Activated gamma-delta T cell treated with Interleukin-2 at 50 U/mL for 16 hours (primary cell): ENCODE data around the gene USP2.

ENCODE experiments used
- DNase-seq: peaks from one replicate; pipeline ENCODE4 v3.0.0-alpha.2; 2020

Gene USP2

DNA sequence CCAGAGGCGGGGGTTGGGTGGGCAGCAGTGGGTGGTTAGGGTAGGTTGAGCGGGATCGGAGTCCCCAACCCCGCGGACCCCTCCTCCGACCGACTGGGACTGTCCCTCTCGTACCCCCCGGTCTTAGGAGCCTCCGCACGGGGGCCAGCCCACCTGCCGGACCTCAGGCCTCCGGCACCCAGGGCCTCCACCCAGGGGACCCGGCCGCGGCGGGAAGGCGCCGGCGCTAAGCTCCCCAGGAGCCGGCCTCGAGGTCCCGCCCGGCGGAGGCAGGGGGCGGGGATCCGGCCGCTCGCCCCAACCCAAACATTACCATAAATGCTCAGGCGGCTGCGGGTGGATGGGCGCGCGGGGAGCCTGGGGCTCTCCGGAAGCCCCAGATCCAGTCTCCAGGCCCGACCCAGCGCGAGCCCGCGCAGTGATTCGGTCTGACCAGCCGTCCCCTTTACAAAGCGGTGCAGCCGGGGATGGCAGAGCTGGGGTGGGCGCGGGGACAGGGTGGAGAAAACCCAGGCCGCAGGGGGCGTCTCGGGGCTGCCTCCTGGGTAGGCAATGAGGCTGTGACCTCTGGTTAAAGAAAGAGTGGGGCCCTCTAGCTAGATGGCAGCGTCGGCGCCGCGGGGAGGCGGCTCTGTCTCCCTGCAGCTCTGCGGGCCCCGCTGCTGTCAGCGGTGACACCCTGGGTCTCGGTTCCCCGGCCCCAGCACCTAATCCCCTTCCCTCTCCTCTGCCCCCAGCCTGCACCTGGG lies 60.5 kb downstream of the USP2 start:
- DNase-seq = peak; percentile 45

DNA sequence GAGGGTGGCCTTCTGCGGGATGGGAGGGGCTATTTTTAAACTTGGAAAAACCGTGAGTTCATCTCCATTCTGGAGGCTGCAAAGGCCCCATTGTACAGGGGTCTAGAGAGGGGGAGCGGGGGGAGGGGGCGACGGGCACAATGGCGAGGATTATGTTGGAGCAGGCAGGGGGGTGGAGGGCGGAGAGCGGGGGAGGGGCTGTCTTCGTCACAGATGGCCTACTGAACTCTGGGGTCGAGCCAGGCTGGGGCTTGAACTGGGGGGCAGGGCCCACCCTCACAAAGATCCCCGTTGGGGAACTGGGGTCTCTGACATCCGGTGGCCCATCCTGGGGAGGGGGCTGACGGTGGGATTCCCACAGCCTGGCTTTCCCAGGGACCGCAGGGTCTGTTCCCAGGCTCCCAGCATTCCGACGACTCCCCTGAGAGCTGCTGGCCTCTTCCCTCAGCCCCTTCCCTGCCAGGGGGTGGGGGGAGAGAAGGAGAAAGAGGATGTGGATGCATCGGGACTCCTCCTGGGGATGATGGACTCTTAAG lies 61.2 kb downstream of the USP2 start:
- no peak for DNase-seq

- no peak for DNase-seq
Measured at GRCh38 chr11:119319700-119320239, 61.7 kb downstream of the USP2 start.

DNA sequence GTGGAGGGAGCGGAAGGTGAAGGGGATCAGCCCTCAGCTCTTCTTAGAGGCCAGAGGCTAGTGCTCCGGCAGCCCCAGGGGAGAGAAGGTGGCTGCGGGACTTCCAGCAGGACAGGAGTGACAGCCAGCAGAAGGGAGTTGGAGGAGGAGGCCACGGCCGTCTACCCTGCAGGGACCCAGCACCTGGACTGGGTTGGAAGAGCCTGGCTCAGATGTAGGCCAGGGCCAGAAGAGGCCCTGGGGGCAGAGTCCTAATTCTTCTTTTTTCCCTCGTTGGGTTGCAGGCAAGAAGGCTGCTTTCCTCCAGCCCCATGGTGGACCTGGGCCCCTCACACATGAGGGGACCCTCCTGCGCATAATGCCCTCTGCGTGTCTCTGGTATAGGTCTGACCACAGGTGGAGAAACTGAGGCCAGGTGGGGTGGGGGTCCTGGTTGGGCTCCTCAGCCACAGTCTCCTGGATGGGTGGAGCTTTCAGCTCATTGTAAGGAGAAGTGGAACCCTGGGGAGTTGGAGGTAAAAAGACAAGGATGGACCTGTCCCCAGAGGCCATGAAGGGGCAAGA lies 62.3 kb downstream of the USP2 start:
- no peak for DNase-seq

- no peak for DNase-seq
Measured at GRCh38 chr11:119318240-119319135, 63.0 kb downstream of the USP2 start.

GRCh38 chr11:119317592-119318239 lies 63.8 kb downstream of the USP2 start:
- no peak for DNase-seq

- DNase-seq = no peak
Measured at GRCh38 chr11:119316729-119317591, 64.5 kb downstream of the USP2 start, which contains the start of gene MCAM. Gene MCAM, minus strand, starts transcription at chr11:119317130. Its CDS starts 29 bp downstream, at chr11:119317101.

GRCh38 chr11:119316016-119316728 lies 65.3 kb downstream of the USP2 start:
- DNase-seq = no peak

GRCh38 chr11:119315131-119316015 lies 66.1 kb downstream of the USP2 start:
- peak; percentile 51 for DNase-seq

DNA sequence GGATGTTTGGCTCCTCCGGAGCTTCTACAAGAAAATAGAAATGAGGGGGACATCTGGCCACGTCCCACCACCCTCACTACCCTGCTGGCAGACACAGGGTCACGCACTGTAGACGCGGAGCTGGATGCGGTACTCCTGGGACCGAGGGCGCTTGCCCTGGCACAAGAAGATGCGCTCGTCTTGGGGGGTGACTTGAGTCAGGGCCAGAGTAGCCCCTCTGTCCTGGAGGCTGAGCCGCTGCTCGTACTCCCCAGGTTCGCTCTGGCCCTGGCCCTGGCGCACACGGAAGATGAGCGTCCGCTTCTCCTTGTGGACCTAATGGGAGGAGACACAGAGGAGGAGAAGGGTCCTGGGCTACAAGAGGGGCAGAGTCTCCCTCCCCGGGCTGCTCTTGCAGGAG lies 66.8 kb downstream of the USP2 start:
- DNase-seq = no peak

- no peak for DNase-seq
Measured at GRCh38 chr11:119310682-119311052, 70.8 kb downstream of the USP2 start.

DNA sequence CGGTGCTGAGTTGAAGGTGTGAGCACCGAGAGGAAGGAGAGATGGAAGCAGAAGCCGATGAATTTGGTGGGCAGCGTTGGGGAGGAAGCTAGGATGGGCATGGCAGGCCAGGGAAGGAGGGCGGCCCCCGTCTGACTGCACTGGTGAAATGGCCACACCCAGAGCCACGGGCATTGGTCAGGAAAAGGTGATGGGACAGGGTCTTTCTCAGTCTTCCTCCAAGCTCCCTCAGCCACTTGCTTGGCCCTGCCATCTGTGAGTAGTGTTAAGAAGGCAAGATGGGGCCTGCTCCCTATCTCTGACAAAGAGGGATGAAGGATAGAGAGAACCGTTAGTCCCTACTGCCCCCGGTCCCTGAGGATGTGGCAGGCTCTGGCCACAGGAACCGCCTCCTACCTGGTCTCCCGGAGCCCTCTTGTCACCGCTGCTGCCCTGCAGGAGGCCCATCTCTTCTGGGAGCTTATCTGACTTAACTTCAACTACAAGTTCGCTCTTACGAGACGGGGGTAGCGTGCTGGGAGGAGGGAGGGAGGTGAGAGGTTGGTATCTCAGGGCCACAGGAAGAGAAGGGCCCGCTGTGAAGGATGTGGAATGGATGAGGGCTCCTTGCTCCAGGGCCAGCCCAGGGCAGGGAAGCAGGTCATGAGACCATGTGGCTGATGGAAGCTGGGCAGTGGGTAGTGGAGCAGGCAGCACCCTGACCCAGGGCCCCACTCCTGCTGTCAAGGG lies 71.4 kb downstream of the USP2 start:
- no peak for DNase-seq

DNA sequence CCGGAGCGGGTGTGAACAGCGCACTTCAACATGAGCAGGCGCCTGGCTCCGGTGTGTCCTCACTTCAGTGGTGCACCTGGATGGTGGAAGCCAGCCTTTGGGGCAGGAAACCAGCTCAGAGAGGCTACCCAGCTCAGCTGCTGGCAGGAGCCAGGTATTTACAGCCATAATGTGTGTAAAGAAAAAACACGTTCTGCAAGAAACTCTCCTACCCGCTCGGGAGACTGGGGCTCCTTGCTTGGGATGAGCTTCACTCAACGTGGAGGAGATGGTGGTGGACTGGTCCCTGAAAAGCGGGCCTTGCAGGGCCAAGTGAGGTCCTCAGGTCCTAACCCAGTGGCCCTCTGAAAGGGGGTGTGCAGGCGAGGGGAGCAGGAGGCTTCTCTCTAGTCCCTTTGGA lies 72.1 kb downstream of the USP2 start:
- no peak for DNase-seq

- no peak for DNase-seq
Measured at GRCh38 chr11:119307974-119308373, 73.5 kb downstream of the USP2 start.

DNA sequence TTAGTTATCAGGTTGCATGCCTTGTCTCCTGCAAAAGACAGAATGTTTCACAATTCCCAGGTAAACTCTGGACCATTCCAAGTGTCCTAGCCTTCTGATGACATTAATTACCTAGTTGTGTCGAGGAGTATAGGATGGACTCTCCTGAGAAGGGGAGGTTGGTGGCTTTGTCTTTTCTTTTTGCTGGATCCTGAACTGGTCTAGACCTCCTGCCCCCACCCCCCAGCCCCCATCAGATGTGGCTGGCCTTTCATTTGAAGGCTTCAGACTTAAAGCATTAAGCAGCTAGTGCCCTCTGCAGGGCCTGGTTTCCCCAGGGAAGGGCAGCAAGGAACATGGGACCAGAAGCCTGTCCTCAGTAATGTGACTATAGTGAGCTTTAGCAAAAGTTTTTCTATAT lies 74.3 kb downstream of the USP2 start:
- no peak for DNase-seq

DNA sequence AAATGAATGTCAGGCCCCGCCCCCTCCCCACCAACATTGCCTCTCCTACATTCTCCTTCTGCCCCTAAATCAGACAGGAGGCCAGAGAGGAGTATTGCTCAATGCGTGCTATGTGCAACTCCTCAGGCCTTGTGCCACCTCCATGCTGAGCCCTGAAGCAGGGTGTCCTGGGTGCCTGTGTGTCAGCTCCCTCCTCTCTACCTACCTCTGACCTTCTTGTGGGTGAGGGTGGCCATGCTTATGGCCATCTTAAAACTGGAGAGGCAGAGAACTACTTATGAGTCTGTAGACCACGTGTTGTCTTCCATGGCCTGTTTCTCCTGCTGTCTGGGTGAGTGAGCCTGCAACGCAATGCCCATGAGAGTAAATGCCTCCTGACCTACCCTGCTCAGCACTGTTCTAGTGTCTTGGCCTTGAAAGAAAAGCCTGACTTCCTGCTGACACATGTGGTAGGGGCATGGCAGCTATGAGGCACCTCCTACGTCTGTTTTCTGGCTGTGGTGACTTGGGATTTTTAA lies 75.1 kb downstream of the USP2 start:
- no peak for DNase-seq

DNA sequence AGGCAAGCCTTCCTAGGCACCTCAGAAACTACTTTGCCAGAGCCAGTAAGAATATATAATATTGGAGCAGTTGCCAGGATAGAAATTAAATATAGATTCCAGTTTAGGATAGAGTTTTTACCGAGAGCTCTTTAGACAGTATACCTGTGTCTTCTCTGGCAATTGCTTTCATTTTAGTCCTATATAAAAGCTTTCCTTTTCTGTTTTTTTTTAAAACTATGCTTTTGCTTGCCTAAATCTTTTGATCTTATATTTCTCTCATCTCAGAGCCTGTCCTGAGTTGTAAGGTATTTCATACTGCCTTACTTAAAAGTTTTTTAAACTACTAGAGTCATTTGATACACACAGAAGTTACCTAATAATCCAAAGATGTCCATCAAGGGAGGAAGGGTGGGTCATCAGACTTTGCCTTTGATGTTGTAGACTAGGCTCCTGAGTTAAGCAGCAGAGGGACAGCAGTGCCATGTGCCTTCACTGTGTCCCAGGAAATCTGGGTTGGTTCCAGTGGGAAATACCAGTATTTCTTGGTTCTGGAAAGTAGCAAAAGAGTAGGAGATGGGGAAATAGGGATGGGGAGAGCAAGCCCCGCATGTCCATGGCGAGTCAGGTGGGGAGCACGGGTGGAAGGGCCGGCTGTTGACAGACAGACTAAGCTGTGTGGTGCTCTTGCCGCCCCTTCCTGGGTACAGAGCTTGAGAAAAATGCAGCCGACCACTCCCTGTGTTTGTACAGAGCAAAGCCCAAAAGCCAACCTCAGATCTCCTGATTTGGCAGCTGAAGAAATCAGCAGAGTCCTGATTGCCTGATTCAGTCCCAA lies 75.7 kb downstream of the USP2 start:
- DNase-seq = no peak
